PC-3 (cell line): Measurements from ENCODE around the gene JAG2.

Experiments used
- CTCF ChIP-seq: fragments of 300-600 bp; sonication (generic); conservative IDR thresholded peaks from 2 replicates; pipeline ENCODE4 v1.5.1; 2017; ENCODE audit warnings: antibody characterized with exemption, low read depth, mild to moderate bottlenecking, low read length
- EZH2 ChIP-seq: fragments of 300-600 bp; sonication (generic); IDR thresholded peaks from one replicate; pipeline ENCODE4 v1.6.1; 2017; ENCODE audit warnings: antibody characterized with exemption, mild to moderate bottlenecking, low read length; ENCODE audit not compliant: unreplicated experiment

- TF ChIP-seq CTCF (no peak), EZH2 (no peak)
Observed at GRCh38 chr14:105210266-105211025, 41.9 kb upstream of the JAG2 start.
